ENCODE measurements around the gene RPA1. TPM values are rescaled to one million over a fixed set of nuclear protein-coding genes. Genes with fewer than 3 reads are reported as not detected.

RPA1 gene
- total and polyA plus RNA-seq, 9 donors, result 20.7 to 137 (median 112) TPM

DNA sequence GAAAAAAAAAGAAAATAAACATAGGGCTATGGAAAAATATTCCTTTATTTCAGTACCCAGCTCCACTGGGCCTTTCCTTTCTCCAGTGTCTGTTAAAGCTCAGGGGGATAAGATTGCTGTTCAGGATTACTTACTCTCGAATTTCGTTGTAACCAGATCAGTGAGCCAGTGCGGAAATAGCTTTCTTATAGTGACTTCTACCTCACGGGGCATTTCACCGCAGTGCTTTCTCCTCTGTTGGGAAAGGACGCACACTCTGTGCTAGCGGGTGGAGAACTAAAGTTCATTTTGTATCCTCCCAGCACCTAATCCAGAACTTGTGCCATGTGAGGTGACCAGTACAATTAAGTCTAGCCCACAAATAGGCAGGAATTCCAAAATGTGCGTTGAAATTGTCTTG is 38.3 kb downstream of the RPA1 start:
- TF ChIP-seq POLR2A (IDR thresholded peaks at IDR 0.05), result no peak
- TF ChIP-seq CTCF (IDR thresholded peaks at IDR 0.05), result no peak
- TF ChIP-seq EP300 (IDR thresholded peaks at IDR 0.05), result no peak
- intact Hi-C loops (cut with DNase I), result loop anchor here in 1 of 4 donors (10.0 kb wide), 1 partner anchor 153 kb away; the partner anchor contains the start of gene TLCD2
- no peak overlapping the region for H3K27ac ChIP-seq
- no peaks in the 10 kb centered on the region for H3K27me3 ChIP-seq
- DNase-seq, result no peak
- no peaks in the 10 kb centered on the region for H3K36me3 ChIP-seq
- H3K4me3 ChIP-seq, result no peak overlapping the region
- no peaks in the 10 kb centered on the region for H3K4me1 ChIP-seq (ENCODE audit: insufficient read depth)
- 88 to 98% (median 91%) methylated on average over 8 of the region's 8 CpGs for WGBS, 3 donors
- H3K9me3 ChIP-seq, result no peaks in the 10 kb centered on the region

DNA sequence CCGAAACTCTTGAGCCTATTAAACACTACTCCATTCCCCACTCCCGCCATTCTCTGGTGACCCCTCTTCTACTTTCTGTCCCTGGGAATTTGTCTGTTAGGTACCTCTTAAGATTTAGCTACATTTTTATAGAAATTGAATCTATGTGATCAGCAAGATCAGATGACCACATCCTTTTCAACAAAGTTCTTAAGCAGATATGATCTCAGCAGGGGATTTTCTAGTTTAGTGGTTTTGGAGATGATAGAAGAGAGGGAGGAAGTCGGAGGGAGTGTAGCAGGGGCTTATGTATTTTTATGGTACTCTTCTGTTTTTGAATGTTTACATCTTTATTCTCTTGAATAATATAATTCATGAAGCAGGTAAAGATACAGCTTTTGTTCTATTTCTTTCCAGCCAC is 40.8 kb downstream of the RPA1 start:
- DNase-seq, result no peak
- Histone ChIP-seq H3K4me3 (no peak overlapping the region), H3K27me3 (no peaks in the 10 kb centered on the region), H3K27ac (no peak overlapping the region), H3K9me3 (no peaks in the 10 kb centered on the region), H3K4me1 (ENCODE audit: insufficient read depth) (no peaks in the 10 kb centered on the region), H3K36me3 (no peaks in the 10 kb centered on the region)
- 74 to 95% (median 76%) methylated on average over 3 of the region's 3 CpGs for WGBS, 3 donors
- intact Hi-C loops (cut with DNase I), result no loop called here
- TF ChIP-seq POLR2A (IDR thresholded peaks at IDR 0.05) (no peak), CTCF (IDR thresholded peaks at IDR 0.05) (no peak), EP300 (IDR thresholded peaks at IDR 0.05) (no peak)

- Histone ChIP-seq H3K27ac (no peak overlapping the region), H3K4me1 (ENCODE audit: insufficient read depth) (no peaks in the 10 kb centered on the region), H3K4me3 (no peak overlapping the region), H3K36me3 (no peaks in the 10 kb centered on the region), H3K27me3 (no peaks in the 10 kb centered on the region), H3K9me3 (no peaks in the 10 kb centered on the region)
- intact Hi-C loops (cut with DNase I), result no loop called here
- TF ChIP-seq EP300 (IDR thresholded peaks at IDR 0.05) (no peak), CTCF (IDR thresholded peaks at IDR 0.05) (no peak), POLR2A (IDR thresholded peaks at IDR 0.05) (no peak)
- no peak for DNase-seq
- WGBS, 3 donors, result 80 to 85% (median 82%) methylated on average over 5 of the region's 5 CpGs
Observed at GRCh38 chr17:1871756-1872155, 42.0 kb downstream of the RPA1 start.

DNA sequence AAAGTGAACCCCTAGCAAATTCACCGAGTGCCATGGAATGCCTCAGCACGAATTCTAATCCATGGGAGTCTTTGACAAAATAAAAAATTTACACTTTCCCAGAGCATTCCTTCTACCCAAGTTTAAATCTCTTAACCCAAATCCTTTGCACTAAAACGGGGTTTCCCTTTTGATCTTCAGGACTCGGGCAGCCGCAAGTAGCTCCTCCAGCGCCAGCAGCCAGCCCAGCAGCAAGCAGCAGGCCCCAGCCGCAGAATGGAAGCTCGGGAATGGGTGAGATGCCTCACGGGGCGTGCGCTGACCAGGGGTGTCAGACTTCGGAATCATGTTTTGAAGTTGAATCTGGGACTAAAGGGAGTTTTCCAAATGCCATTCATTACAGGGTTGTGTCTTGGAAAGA is 42.4 kb downstream of the RPA1 start:
- no peak overlapping the region for H3K27ac ChIP-seq
- H3K4me1 ChIP-seq (ENCODE audit: insufficient read depth), result no peaks in the 10 kb centered on the region
- no peaks in the 10 kb centered on the region for H3K27me3 ChIP-seq
- 92 to 94% (median 93%) methylated on average over 12 of the region's 12 CpGs for WGBS, 3 donors
- H3K4me3 ChIP-seq, result no peak overlapping the region
- intact Hi-C loops (cut with DNase I), result no loop called here
- H3K9me3 ChIP-seq, result no peaks in the 10 kb centered on the region
- no peak for TF ChIP-seq POLR2A (IDR thresholded peaks at IDR 0.05)
- TF ChIP-seq CTCF (IDR thresholded peaks at IDR 0.05), result no peak
- no peak for TF ChIP-seq EP300 (IDR thresholded peaks at IDR 0.05)
- DNase-seq, result no peak
- H3K36me3 ChIP-seq, result no peaks in the 10 kb centered on the region
